HG03442 (cell line): ENCODE results near the gene HEXIM1.

ENCODE experiments used
- ATAC-seq: cut with Tn5 transposase; IDR thresholded peaks from one replicate; pipeline ENCODE4 v1.9.1; 2021; ENCODE audit warnings: mild to moderate bottlenecking, moderate library complexity; ENCODE audit not compliant: unreplicated experiment

HEXIM1 gene

GRCh38 chr17:45145035-45145389 lies 3.3 kb upstream of the HEXIM1 start:
- no peak for ATAC-seq

GRCh38 chr17:45146166-45146565 lies 2.1 kb upstream of the HEXIM1 start:
- no peak for ATAC-seq

- no peak for ATAC-seq
Measured at GRCh38 chr17:45146592-45146889, 1.7 kb upstream of the HEXIM1 start.

GRCh38 chr17:45146890-45147580 lies 1.2 kb upstream of the HEXIM1 start:
- no peak for ATAC-seq

GRCh38 chr17:45147581-45148182 lies 593 bp upstream of the HEXIM1 start:
- no peak for ATAC-seq

GRCh38 chr17:45149037-45149668 lies 878 bp downstream of the HEXIM1 start:
- peak; percentile 21 for ATAC-seq

GRCh38 chr17:45149669-45150664 lies 1.7 kb downstream of the HEXIM1 start:
- ATAC-seq, result no peak

DNA sequence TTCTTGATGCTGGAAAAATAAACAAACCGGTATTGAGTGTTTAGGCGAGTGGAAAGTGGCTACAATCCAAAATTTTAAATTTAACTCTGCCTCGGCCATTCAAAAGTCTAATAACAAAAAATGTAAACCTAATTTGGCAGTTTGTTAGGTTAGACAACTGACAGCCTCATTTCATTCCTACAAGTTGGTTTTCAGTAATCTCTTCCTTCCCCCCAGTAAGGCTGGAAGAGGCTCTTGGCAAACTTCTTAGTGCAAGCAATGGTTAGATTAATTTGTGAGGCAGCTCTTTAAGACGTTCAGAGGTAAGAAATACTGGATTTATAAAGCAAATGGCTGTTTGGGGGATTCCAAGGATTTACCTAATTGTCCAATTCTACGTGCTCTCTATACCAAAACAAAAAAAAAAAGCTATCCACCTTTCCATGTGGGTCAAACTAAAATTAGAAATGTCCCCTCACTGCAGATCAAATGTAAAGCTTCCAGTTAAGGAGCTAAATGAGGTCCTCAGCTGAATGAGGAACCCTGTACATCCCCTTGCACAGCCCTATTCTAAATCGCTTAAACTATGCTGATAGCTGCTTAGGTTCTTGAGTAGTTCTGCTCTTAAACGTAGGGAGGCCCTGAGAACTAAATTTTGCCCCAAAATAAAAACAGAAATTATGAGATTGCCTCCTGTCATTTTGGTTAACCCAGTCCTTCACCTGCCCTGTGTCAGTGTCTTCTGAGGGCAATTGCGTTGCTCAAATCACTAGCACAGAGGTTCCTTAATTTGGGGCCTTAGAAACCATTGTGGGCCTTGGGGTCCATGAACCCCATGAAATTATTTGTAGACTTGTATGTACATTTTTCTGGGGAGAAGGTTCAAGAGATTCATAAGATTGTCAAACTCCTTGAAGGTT lies 2.9 kb downstream of the HEXIM1 start:
- no peak for ATAC-seq

DNA sequence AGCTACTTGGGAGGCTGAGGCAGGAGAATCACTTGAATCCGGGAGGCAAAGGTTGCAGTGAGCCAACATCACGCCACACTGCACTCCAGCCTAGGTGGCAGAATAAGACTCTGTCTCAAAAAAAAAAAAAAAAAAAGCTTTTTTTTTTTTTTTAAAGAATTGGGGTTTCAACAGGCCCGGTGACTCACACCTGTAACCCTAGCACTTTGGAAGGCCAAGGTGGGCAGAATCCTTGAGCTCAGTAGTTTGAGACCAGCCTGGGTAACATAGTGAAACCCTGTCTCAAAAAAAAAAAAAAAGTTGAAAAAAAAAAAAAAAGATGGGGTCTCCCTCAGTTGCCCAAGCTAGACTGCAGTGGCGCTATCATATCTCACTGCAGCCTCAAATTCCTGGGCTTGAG lies 6.8 kb downstream of the HEXIM1 start:
- ATAC-seq, result no peak

DNA sequence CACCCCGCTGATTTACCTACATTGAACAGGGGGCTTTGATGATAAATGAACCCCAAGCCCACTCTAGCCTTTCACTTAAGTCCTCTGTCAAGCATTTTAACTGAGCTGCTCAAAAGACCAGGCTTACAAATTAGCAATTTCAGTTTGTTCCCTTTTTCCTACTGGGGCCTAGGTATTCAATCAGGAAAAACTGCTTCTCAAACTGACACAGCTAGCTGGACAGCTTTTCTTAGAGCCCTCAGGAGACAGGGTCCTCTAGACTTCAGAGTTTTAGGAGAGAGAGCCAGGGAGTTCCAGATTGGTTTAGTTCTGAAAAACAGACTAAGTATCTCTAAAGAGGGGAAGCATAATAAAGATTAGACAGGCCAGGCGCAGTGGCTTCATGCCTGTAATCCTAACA lies 7.2 kb downstream of the HEXIM1 start:
- ATAC-seq, result no peak

GRCh38 chr17:45156242-45156641 lies 8.0 kb downstream of the HEXIM1 start:
- ATAC-seq, result no peak

GRCh38 chr17:45160447-45161287 lies 12.4 kb downstream of the HEXIM1 start:
- ATAC-seq, result peak; percentile 9

DNA sequence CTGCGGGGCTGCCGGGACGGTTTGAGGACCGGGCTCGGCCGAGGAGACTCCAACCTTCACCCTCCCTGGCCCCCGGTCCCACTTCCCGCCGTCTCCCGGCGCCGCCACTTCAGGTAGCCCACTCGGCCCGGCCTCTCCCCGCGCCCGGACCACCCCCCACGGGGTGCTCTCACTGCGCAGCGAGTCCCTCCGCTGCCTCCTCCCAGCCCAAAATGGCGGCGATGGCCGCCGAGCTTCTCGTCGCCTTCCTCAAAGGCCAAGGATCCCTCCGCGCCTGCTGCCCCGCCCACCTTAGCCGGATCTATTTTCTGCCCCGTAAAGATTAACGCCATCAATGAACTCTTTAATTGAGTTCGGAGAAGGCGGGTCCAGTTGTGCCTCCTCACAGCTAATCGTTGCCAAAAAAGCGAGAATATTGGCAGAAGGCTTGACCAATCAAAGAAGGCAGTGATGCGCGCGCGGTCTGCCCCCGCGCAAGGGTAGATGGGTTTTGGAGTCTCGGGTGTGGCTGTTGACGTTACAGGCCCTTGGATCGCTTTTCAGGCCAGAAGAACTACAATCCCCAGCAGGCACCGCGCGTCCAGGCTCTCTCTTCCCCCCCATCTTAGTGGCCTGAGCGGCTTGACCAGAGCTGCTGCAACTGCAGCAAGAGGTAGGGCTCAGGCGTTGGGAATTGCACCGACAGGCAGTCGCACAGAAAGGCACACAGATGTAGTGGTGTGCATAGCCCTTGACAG lies 13.2 kb downstream of the HEXIM1 start, which contains the start of gene HEXIM2:
TSS of gene HEXIM2 (plus strand) at position 588 of the 737 bp plus-strand sequence. CDS start 919 bp downstream, outside the sequence.
- peak; percentile 86 for ATAC-seq

DNA sequence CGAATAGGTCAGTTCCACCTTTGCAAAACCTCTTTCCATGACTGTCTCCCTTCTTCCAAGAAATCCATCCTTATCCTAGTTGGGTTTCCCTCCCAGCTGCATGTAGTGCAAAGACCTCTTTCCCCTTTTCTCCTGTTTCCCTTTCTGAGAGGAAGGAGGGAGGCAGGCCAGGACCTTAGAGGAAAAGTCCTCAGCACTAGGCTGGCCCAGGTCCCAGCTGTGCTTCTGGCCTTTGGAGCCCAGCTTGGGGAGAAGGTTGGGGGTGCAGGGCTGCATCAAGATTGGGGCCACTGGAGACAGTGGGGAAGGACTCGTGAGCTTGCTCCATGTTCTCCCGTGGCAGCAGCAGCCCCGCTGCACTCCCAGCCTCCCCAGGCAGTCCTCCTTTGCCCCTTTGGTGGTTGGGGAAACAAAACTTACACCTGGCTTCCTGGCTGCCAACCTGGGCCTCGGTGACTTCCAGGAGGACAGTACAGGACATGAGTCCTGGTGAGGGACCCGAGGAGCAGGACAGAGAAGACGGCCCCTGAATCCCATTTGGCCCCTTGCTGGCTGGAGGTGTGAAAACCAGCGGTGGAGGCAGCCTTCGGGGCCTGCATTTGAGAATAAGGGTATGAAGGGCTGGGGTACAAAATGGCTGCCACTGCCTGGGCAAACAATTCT lies 13.9 kb downstream of the HEXIM1 start:
- ATAC-seq, result no peak

DNA sequence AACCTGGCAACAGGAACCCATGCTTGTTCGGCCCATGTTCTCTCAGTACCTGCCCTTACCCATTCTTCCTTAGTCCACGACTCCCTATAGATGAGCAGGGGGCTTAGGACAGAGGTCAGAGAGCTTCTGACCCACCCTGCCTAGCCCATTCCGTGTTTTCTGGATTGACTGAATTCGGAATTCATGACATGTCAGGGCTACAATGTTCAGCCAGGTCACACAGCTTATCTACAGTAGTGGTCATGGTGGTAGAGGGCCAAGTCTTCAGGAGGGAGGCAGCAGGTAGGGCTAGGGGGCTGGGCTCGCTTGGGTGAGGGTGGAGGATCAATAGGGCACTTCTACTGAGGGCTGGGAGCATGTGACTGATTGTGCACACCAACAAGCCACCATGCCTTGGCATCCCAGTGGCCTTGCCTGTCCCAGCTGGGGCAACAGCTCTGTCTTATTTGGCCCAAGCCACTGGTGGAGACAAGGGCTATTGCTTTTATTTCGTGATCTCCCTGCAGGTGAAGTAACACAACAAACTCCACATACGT lies 16.5 kb downstream of the HEXIM1 start:
- no peak for ATAC-seq

DNA sequence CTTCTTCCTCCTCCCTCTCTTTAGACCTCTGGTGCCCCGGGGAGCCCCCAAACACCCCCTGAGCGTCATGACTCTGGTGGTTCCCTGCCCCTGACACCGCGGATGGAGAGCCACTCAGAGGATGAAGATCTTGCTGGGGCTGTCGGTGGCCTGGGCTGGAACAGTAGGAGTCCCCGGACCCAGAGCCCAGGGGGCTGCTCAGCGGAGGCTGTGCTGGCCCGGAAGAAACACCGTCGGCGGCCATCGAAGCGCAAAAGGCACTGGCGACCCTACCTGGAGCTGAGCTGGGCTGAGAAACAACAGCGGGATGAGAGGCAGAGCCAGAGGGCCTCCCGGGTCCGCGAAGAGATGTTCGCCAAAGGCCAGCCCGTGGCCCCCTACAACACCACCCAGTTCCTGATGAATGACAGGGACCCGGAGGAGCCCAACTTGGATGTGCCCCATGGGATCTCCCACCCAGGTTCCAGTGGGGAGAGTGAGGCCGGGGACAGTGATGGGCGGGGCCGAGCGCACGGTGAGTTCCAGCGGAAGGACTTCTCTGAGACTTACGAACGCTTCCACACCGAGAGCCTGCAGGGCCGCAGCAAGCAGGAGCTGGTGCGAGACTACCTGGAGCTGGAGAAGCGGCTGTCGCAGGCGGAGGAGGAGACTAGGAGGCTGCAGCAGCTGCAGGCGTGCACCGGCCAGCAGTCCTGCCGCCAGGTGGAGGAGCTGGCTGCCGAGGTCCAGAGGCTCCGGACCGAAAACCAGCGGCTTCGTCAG lies 20.9 kb downstream of the HEXIM1 start:
- ATAC-seq, result no peak

GRCh38 chr17:45170280-45170930 lies 22.1 kb downstream of the HEXIM1 start:
- ATAC-seq, result no peak
